Prostate gland (tissue), 2 donors: Measurements from ENCODE around the gene MAML3.

ENCODE experiments used
- POLR2A ChIP-seq: fragments of 450-650 bp; IDR thresholded peaks from one replicate; pipeline ENCODE4 v1.6.1; 2016; ENCODE audit warnings: antibody characterized with exemption, mild to moderate bottlenecking
- TF ChIP-seq, protein P1 (sequence below), 4 experiments: fragments of 200-600 bp in 2 of 4; fragments of 450-650 bp in 2 of 4; sonication (generic) in 2 of 4; IDR thresholded peaks; 1 replicate in 3 of 4; 2 replicates in 1 of 4; pipeline ENCODE4 v1.5.1; 2016 to 2019; ENCODE audit warnings: antibody characterized with exemption in 4 of 4, mild to moderate bottlenecking in 2 of 4, moderate library complexity in 2 of 4

DNA sequence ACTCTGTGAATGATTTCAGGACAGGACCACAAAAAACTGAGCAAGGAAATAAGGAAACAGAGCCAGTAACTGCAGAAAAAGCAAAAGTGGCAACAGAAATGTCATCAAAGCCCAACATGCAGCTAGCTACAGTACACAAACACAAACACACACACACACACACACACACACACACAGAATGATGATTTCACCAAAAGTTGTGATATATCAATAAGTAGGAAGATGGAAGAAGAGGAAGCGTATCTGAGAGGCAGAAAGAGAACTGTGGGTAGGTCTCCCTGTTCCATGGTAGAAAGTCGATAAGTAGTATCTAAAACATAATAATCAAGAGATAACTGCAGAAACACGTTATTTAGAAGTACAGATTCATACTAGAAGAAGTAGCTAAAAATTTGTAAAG lies 340.1 kb downstream of the MAML3 start:
- no peak for TF ChIP-seq POLR2A
- TF ChIP-seq, protein P1, sequence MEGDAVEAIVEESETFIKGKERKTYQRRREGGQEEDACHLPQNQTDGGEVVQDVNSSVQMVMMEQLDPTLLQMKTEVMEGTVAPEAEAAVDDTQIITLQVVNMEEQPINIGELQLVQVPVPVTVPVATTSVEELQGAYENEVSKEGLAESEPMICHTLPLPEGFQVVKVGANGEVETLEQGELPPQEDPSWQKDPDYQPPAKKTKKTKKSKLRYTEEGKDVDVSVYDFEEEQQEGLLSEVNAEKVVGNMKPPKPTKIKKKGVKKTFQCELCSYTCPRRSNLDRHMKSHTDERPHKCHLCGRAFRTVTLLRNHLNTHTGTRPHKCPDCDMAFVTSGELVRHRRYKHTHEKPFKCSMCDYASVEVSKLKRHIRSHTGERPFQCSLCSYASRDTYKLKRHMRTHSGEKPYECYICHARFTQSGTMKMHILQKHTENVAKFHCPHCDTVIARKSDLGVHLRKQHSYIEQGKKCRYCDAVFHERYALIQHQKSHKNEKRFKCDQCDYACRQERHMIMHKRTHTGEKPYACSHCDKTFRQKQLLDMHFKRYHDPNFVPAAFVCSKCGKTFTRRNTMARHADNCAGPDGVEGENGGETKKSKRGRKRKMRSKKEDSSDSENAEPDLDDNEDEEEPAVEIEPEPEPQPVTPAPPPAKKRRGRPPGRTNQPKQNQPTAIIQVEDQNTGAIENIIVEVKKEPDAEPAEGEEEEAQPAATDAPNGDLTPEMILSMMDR (IDR thresholded peaks at IDR 0.05): no peak
